Esophagus squamous epithelium (tissue), 4 donors: Measurements from ENCODE around the gene PARVG.

Experiments
- CTCF ChIP-seq, 6 experiments: fragments of 450-650 bp in 4 of 6; fragments of 200-600 bp in 2 of 6; sonication (generic) in 2 of 6; IDR thresholded peaks; one replicate each; pipeline ENCODE4 v1.5.1; 2016 to 2019; ENCODE audit warnings: antibody characterized with exemption in 6 of 6, mild to moderate bottlenecking in 4 of 6, moderate library complexity in 4 of 6
- POLR2A ChIP-seq, 4 donors: fragments of 450-650 bp; IDR thresholded peaks; one replicate each; pipeline ENCODE4 v1.6.1; 2017; ENCODE audit warnings: antibody characterized with exemption in 4 of 4, mild to moderate bottlenecking in 4 of 4, moderate library complexity in 3 of 4

GRCh38 chr22:44188986-44189630 is 8.4 kb downstream of the PARVG start:
- no peak for TF ChIP-seq CTCF (IDR thresholded peaks at IDR 0.05)
- TF ChIP-seq POLR2A (IDR thresholded peaks at IDR 0.05), result no peak
